Endothelial cell of umbilical vein (primary cell): Measurements from ENCODE around the gene GLUD1. TPM values are rescaled to one million over a fixed set of nuclear protein-coding genes. Genes with fewer than 3 reads are reported as not detected.
"Not testable (repeated sequence)": the region's sequence is repeated elsewhere in the genome, so short reads cannot be mapped to it uniquely, and the experiment has no call there.

Experiments
- BruUV-seq: library from RNA; stranded (reverse); fragments of 400-500 nt; replicated peaks from 2 replicates; lab custom pipeline; 2021; lab: Mats Ljungman, UMichigan
- CTCF ChIA-PET: fragments of 300-600, 350-600 bp; sonication (Branson Sonifier 250); formaldehyde crosslinking; loops from one replicate; lab custom pipeline; 2021; ENCODE audit warnings: antibody characterized with exemption, inconsistent platforms; lab: Charles Lee
- POLR2A ChIA-PET: fragments of 300-600, 350-600 bp; sonication (Branson Sonifier 250); formaldehyde crosslinking; loops from one replicate; lab custom pipeline; 2021; ENCODE audit warnings: antibody characterized with exemption, inconsistent platforms; lab: Charles Lee
- DNase-seq: peaks from one replicate; pipeline ENCODE4 v3.0.0-alpha.2; 2011; ENCODE audit warnings: low read depth, low spot score
- FAIRE-seq: peaks from 2 replicates; lab custom pipeline; 2011; peaks lifted over from hg19 to GRCh38; lab: Jason Lieb, UNC
- H2AFZ ChIP-seq: 2 replicates; pipeline ENCODE4 v1.6.0; 2012; ENCODE audit warnings: low read depth, low read length, control low read depth, inconsistent platforms
- H3K27ac ChIP-seq: 2 replicates; pipeline ENCODE4 v1.5.1; 2011; ENCODE audit warnings: low read depth, mild to moderate bottlenecking, control low read depth, low read length, moderate library complexity; ENCODE audit not compliant: insufficient read depth
- H3K27me3 ChIP-seq, 2 experiments: 2 replicates each; pipeline versions ENCODE4 v1.6.0 to v1.6.1; 2011; ENCODE audit warnings: low read length in 2 of 2, mixed read lengths in 1 of 2; ENCODE audit not compliant: control insufficient read depth in 2 of 2, insufficient read depth in 2 of 2
- H3K36me3 ChIP-seq, 2 experiments: 2 replicates in 1 of 2; 3 replicates in 1 of 2; pipeline ENCODE4 v1.5.1; 2011; ENCODE audit warnings: low read length in 2 of 2, mild to moderate bottlenecking in 1 of 2, moderate library complexity in 1 of 2; ENCODE audit not compliant: control insufficient read depth in 2 of 2, insufficient read depth in 2 of 2; ENCODE audit errors: extremely low read depth in 1 of 2
- H3K4me1 ChIP-seq: 3 replicates; pipeline ENCODE4 v1.5.1; 2011; ENCODE audit warnings: mild to moderate bottlenecking, low read length; ENCODE audit not compliant: control insufficient read depth, insufficient read depth; ENCODE audit errors: extremely low read depth
- H3K4me2 ChIP-seq: 2 replicates; pipeline ENCODE4 v1.6.1; 2011; ENCODE audit warnings: low read length, control low read depth, mixed read lengths; ENCODE audit not compliant: insufficient read depth
- H3K4me3 ChIP-seq, 3 experiments: fragments of 200-600 bp in 1 of 3; sonication (generic), shearing (Covaris generic) in 1 of 3; replicated peaks in 1 of 3; 2 replicates each; pipeline ENCODE4 v1.5.1; 2011 to 2016; ENCODE audit warnings: control low read depth in 3 of 3, low read length in 3 of 3, mild to moderate bottlenecking in 2 of 3, inconsistent platforms in 1 of 3, low read depth in 1 of 3, moderate library complexity in 1 of 3; ENCODE audit not compliant: insufficient read depth in 1 of 3
- H3K79me2 ChIP-seq: 2 replicates; pipeline ENCODE4 v1.6.0; 2012; ENCODE audit warnings: low read length, inconsistent platforms; ENCODE audit not compliant: control insufficient read depth, insufficient read depth
- H3K9ac ChIP-seq: replicated peaks from 2 replicates; pipeline ENCODE3; 2011; ENCODE audit warnings: low read length, control low read depth; ENCODE audit not compliant: insufficient read depth; ENCODE audit errors: extremely low read depth
- H3K9me1 ChIP-seq: replicated peaks from 3 replicates; pipeline ENCODE4 v1.6.0; 2011; ENCODE audit warnings: mild to moderate bottlenecking, low read length; ENCODE audit not compliant: control insufficient read depth, insufficient read depth; ENCODE audit errors: extremely low read depth
- H3K9me3 ChIP-seq: replicated peaks from 2 replicates; pipeline ENCODE4 v1.5.1; 2012; ENCODE audit warnings: low read length, inconsistent platforms; ENCODE audit not compliant: control insufficient read depth, insufficient read depth
- H4K20me1 ChIP-seq: replicated peaks from 2 replicates; pipeline ENCODE3; 2011; ENCODE audit warnings: mild to moderate bottlenecking, low read length; ENCODE audit not compliant: control insufficient read depth, insufficient read depth; ENCODE audit errors: extremely low read depth
- CTCF ChIP-seq, 2 donors: IDR thresholded peaks; 1 replicate in 1 of 2; 2 replicates in 1 of 2; pipeline ENCODE4 v1.5.1; 2011; ENCODE audit warnings: low read length in 2 of 2, mild to moderate bottlenecking in 2 of 2, moderate library complexity in 2 of 2, control low read depth in 1 of 2, inconsistent platforms in 1 of 2, low read depth in 1 of 2; ENCODE audit not compliant: insufficient read depth in 1 of 2; ENCODE audit errors: extremely low read depth in 1 of 2
- EZH2 ChIP-seq: IDR thresholded peaks from 2 replicates; pipeline ENCODE4 v1.6.1; 2012; ENCODE audit warnings: borderline replicate concordance, low read depth, mild to moderate bottlenecking, moderate library complexity, low read length, inconsistent platforms; ENCODE audit not compliant: severe bottlenecking
- FOS ChIP-seq: IDR thresholded peaks from 2 replicates; pipeline ENCODE4 v1.6.1; 2011; ENCODE audit warnings: mild to moderate bottlenecking, low read length, moderate library complexity, borderline replicate concordance; ENCODE audit not compliant: insufficient read depth
- GATA2 ChIP-seq: IDR thresholded peaks from 2 replicates; pipeline ENCODE4 v1.7.0; 2011; ENCODE audit warnings: low read depth, mild to moderate bottlenecking, moderate library complexity, mixed read lengths, low read length; ENCODE audit not compliant: insufficient read length, insufficient read depth
- JUN ChIP-seq: IDR thresholded peaks from 2 replicates; pipeline ENCODE4 v1.6.1; 2011; ENCODE audit warnings: borderline replicate concordance, low read depth; ENCODE audit not compliant: insufficient read length, insufficient read depth
- MAX ChIP-seq: IDR thresholded peaks from 2 replicates; pipeline ENCODE4 v1.6.1; 2011; ENCODE audit not compliant: insufficient read depth, insufficient read length
- MYC ChIP-seq: IDR thresholded peaks from one replicate; pipeline ENCODE4 v1.6.1; 2011; ENCODE audit warnings: mild to moderate bottlenecking, low read depth, low read length
- POLR2A ChIP-seq: IDR thresholded peaks from 2 replicates; pipeline ENCODE4 v1.6.1; 2012; ENCODE audit warnings: low read depth, mild to moderate bottlenecking, control low read depth, low read length
- POLR2AphosphoS5 ChIP-seq: IDR thresholded peaks from 2 replicates; pipeline ENCODE4 v1.6.1; 2012; ENCODE audit warnings: low read depth, mild to moderate bottlenecking, control low read depth, low read length, moderate library complexity; ENCODE audit not compliant: insufficient read depth
- dilution Hi-C: fragments of 300-500 bp; cut with MboI; formaldehyde crosslinking; loops from one replicate; pipeline ENCODE4 v1.15.0; 2019; ENCODE audit warnings: low sequenced_read_pairs; ENCODE audit not compliant: extremely low pct_ligation_motif_present
- intact Hi-C: fragments of 100-400 bp; cut with micrococcal nuclease; formaldehyde crosslinking; loops from one replicate; pipeline ENCODE4 v1.10.0; 2022
- polyA plus RNA-seq, 4 experiments: library from polyadenylated mRNA; depleted of rRNA in 3 of 4; stranded (reverse) in 3 of 4; unstranded in 1 of 4; fragments of >200 nt; gene quantifications; 2 replicates each; pipeline versions ENCODE4 v1.2.1 to v1.2.3, GENCODE V29; 2011 to 2012; ENCODE audit warnings: missing spikeins in 1 of 4
- total RNA-seq: library from RNA; stranded (reverse); gene quantifications from 2 replicates; pipeline ENCODE4 v1.2.3, GENCODE V29; 2021

Gene GLUD1
- total and polyA plus RNA-seq, 2 donors (not counting 3 experiments of a cell fraction or from before 2014, with no cell fraction given), result 41.9 to 94.7 TPM

- H3K27ac ChIP-seq, result no peak overlapping the region
- dilution Hi-C loops, result no loop called here
- H4K20me1 ChIP-seq, result no peaks in the 10 kb centered on the region
- peaks cover 23% of the 10 kb centered on the region for H3K4me1 ChIP-seq
- no peak overlapping the region for H3K4me2 ChIP-seq
- FAIRE-seq (no peak), DNase-seq (no peak)
- H3K9ac ChIP-seq, result no peak overlapping the region
- ChIA-PET POLR2A (no interaction called here), CTCF (no interaction called here)
- no peak overlapping the region for H2AFZ ChIP-seq
- H3K4me3 ChIP-seq, result no peak overlapping the region
- no peaks in the 10 kb centered on the region for H3K36me3 ChIP-seq
- H3K79me2 ChIP-seq, result peaks cover 36% of the 10 kb centered on the region
- no peaks in the 10 kb centered on the region for H3K9me1 ChIP-seq
- no peaks in the 10 kb centered on the region for H3K27me3 ChIP-seq
- no peaks in the 10 kb centered on the region for H3K9me3 ChIP-seq
- BruUV-seq, result no TSS peak
- intact Hi-C loops, result no loop called here
- TF ChIP-seq MYC (no peak), GATA2 (no peak), MAX (no peak), POLR2AphosphoS5 (no peak), POLR2A (no peak), EZH2 (no peak), JUN (no peak), CTCF (IDR thresholded peaks at IDR 0.05; ENCODE audit: extremely low read depth in 1 of 2, insufficient read depth in 1 of 2, low read depth in 1 of 2, low read length in 2 of 2) (no peak), FOS (no peak)
Measured at GRCh38 chr10:87079106-87079836, 15.4 kb downstream of the GLUD1 start.

GRCh38 chr10:87076421-87076820 is 18.2 kb downstream of the GLUD1 start:
- H2AFZ ChIP-seq, POLR2A ChIA-PET, DNase-seq, H3K27ac ChIP-seq, H3K27me3 ChIP-seq, H3K9me1 ChIP-seq, H3K36me3 ChIP-seq, H3K4me3 ChIP-seq, H3K9ac ChIP-seq, CTCF ChIA-PET, dilution Hi-C loops, H3K4me2 ChIP-seq, H4K20me1 ChIP-seq, BruUV-seq, intact Hi-C loops, H3K4me1 ChIP-seq, H3K9me3 ChIP-seq, FAIRE-seq: not testable (repeated sequence)
- H3K79me2 ChIP-seq, result peaks cover 18% of the 10 kb centered on the region
